GM18502 (cell line): ENCODE results near the gene DOK6.
"Not testable (repeated sequence)": the region's sequence is repeated elsewhere in the genome, so short reads cannot be mapped to it uniquely, and the experiment has no call there.

Experiments
- ATAC-seq: cut with Tn5 transposase; IDR thresholded peaks from one replicate; pipeline ENCODE4 v1.9.1; 2021; ENCODE audit warnings: mild to moderate bottlenecking; ENCODE audit not compliant: unreplicated experiment, poor library complexity

Gene DOK6

DNA sequence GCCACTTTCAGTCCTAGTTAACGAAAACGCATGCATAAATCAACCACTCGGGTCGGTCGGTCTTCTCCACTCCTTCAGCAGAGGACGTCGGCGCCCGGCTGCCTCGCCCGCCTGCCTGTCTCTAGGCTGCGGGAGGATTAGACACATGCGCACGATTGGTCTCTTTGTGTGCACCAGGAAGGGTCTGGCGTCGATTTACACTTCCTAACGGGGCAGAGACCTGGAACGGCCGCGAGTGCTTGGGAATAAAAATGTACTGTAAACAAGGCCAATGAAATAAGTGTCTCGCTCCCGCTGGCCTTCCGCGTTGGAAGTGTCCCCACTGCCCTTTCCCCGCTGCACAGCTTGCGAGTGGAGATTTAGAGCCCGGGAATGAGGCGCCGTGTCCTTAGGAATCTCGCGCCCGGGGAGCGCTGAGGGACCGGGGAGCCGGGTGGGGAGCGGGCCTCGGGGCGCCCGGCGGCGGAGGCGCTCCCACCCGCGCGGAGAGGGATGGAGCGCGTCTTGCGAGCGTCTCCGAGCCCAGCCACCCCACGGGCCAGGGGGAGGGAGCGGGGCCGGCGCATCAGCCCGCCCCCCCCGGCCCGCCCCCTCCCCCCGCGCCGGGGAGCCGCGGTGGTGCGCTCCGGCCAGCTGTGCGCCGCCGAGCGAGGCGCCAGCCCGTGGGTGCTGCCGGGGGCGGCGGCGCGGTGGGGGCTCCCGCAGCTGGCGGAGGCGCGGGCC, at the start of gene DOK6:
Gene DOK6, plus strand, starts transcription at position 636 of the 723 bp plus-strand sequence.
- no peak for ATAC-seq

DNA sequence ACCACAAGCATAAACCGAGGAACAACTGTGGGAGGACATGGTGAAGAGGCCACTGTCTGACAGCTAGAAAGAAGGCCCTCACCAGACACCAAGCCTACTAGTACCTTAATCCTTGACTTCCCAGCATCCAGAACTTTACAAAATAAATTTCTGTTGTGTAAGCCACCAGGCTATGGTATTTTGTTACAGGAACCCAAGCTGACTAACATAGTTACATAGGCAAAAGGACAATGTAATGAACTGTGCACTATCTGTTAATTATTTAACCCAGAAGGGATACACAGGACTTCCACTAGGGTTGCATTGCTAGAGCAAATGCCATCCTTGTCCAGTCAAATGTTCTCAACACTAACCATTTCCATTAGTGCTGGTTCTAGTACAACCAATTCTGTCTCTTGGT, 47.7 kb upstream of the DOK6 start:
- no peak for ATAC-seq

DNA sequence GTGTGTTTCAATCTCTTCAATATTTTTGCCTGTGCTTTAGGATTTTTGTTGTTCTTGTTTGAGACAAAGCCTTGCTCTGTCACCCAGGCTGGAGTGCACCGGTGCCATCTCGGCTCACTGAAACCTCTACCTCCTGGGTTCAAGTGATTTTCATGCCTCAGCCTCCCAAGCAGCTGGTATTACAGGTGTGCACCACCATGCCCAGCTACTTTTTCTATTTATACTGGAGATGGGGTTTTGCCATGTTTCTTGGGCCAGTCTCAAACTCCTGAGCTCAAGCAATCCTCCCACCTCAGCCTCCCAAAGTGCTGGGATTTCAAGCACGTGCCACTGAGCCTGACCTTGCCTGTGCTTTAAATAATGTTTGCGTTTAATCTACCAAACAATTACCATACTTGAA, 43.1 kb upstream of the DOK6 start:
- no peak for ATAC-seq

DNA sequence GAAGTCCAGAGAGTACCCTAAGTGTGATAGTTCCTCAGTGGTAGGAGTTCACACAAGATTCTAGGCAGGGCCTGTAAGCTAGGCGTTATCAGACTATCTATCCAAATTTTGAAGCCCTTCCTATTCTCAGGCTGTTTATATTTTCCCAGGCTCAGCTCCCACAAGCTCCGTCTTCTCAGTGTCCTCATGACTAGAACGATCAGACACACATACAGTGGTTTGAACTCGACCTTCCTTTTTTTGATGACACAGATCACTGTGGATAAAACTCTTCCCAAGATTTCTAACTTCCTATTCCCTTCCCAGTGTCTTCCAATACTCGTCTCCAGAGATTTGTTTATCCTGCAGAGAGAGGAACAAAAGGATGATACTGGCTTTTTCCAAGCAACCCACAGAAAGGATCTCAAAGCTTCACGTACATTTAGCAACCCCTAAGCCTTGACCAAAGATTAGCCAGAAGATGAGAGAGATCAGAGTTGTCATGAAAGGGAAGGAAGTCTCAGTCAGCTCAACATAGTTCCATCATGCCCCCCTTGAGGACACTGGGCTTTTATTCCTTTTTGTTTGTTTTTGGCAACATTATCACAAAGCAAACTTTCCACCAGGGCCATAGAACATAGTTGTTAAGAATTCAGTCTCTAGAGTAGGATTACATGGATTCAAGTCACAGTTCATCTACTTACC, 42.3 kb upstream of the DOK6 start:
- ATAC-seq = no peak

DNA sequence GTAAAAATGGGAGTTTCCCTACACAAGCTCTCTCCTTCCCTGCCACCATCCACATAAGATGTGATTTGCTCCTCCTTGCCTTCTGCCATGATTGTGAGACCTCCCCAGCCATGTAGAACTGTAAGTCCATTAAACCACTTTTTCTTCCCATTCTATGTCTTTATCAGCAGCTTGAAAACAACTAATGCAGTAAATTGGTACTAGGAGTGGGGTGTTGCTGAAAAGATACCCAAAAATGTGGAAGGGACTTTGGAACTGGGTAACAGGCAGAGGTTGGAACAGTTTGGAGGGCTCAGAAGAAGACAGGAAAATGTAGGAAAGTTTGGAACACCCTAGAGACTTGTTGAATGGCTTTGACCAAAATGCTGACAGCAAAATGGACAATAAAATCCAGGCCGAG, 40.9 kb upstream of the DOK6 start:
- ATAC-seq = not testable (repeated sequence)

DNA sequence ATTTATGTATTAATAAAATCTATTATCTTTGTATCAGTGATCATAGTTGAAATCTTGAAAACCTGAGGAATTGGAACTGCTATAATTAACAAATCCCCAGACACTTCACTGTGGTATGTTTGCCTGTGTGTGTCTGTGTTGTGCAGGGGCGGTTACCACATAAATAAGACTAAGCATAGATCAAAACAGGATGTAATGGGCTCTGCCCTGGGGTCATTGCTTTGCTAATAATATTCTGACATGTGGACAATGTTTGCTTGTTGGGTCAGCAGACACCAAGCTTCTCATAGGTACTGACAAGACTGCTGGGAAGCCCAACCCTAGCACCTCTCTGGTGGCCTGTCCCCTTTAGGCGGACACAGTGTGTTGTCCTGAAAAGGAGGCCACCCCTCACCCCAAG, 35.8 kb upstream of the DOK6 start:
- ATAC-seq = no peak

DNA sequence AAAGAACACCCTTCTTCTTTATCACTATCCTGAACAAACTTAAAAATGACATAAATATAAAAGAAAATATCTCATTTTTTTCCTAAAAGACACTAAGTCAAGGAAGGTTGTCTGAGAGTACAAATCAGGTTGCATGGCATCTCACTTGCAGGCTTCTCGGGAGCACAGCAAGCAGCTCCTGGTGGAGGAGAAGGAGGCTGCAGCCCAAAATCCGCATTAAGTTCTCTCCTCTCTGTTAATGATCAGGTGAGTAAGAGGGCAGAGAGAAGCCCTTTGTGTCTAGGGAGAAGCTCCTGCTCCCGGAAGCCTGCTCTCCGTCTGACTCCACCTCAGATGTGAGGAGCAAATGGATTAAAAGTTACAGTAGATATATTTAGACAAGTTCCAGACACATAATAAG, 35.0 kb upstream of the DOK6 start:
- ATAC-seq = no peak

DNA sequence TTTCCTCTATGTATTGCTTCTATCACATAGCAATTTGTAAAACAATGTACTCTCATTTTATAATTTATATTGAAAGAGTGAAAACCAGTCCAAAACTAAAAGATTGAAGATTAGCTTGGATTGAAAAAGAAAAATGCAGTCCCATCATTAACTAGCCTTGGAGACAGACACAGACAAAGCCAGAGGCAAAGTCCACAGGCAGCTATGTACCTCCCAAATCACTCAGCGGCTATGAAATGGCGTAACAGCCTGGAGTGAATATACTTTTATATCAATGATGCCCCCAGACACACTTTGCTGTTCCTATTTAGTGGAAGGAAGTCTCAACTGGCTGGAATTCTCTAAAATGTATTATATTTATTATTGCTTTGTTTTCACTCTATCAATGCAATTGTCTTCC, 33.6 kb upstream of the DOK6 start:
- no peak for ATAC-seq

DNA sequence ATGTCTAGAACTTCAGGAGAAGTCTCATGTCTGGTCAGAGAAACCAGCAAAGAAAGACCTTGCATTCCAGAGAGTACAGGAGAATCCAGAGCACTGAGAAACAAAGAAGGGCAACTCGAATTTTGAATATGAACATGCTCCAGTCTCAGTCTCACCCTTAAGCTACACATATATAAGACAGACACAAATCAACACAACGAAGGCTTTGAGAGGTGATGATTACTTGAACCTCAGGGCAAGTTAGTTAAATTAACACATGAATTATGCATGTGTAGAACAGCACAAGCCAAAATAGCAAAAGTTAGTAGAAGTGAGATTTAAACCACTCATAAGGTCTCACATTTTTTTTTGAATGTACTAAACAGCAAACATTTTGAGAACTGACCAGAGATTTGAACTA, 29.0 kb upstream of the DOK6 start:
- ATAC-seq = no peak

DNA sequence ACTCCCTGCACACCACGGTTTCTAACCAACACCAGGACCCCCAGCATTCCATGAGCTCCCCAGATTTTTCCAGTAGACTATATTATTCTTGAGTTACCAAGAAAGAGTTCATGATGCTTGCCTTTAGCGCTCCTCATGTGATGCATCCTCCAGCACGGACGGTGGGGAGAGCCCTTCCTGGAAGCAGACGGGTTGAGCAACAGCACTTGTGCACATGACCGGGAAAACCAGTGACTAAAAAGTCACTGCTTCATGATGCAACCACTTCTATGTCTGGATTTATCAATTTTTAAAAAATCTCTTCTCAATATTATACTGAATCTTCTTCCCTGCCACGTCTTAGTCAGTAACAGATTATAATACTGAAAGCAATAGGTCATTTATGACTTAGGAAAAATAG, 20.4 kb upstream of the DOK6 start:
- no peak for ATAC-seq

DNA sequence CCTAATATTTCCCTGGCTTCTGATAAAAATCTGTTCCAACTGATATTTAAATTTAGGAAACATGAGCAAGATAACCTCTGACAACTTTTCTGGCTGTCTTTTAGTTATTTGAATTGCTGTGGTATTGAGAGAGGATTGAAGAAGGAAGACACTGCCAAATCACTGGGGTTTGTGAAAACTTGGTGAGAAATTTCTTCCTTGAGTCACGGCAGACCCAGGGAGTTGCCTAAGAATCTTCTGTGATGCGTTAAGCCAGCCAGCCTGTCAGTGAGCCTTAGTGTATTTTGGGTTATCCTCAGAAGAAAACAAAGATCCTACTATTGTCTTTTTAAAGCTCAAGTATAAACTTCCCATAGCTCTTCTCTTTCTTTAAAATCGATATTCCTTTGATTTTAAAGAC, 17.5 kb upstream of the DOK6 start:
- no peak for ATAC-seq

DNA sequence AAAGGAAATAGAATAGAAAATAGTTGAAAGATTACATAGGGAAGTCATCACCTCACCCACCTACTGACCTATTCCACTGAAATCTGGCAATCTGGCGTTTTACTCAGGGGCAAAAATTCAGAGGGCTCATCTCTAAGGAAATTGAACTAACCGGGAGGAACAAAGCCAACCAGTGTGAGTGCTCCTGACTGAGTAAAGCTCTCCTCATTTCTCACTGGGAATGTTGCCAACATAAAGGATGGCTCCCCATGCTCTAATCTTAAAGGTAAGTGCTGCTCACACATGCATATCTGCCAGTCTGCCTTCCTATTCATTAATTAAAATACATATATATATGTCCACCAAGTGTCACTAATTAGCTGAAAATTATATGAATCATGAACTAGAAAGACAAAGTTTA, 13.5 kb upstream of the DOK6 start:
- ATAC-seq = no peak

DNA sequence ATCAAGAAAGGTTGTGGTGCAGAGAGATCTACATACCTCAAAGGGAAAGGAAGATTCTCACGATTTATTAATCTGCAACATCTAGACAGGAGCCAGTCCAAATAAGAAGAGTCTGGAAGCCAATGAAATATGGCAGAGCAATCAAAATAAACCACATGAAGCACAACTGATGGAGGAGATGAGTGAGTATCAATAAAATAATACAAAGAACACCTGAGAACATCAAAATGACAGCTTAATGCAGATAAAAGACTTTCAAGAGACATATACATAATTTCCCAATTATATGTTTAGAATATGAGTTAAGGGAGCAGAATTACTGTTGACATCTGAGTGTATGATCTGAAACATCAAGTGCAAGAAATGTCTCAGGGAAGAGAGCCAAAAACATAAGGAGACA, 12.5 kb upstream of the DOK6 start:
- no peak for ATAC-seq

DNA sequence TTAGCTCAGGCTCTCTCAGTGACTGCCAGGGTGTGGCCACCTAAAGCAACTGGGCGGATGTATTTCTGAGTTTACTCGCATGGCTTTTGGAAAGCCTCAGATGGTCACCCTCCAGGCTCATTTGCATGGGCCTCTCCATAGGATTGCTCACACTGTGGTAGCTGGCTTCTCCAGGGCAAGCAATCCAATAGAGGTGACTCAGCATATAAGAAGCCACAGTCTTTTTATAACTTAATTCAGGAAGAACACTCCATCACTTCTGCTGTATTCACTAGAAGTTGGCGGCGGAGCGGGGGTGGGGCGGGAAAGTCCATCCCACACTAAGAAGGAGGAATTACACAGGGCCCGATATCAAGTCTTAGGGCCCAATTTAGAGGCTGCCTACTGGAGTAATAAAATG, 3.6 kb upstream of the DOK6 start:
- ATAC-seq = no peak

DNA sequence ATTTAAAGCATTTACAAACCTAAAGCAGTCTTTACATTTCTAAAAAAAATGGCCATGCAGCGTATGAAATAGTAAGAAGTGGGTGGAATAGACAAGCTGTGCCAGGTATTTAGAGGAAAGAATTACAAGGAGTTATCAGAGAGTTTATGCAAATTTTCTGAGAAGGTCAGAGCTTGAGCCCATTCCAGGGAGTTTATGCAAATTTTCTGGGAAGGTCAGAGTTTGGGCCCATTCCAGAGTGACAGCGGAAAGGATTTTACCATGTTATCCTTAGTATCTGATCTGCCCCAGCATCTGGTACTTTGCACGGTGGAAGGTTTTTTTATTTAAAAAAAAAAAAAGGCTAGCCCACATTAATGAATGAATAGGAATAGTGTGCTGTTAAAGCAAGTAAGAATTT, 1.4 kb upstream of the DOK6 start:
- no peak for ATAC-seq

DNA sequence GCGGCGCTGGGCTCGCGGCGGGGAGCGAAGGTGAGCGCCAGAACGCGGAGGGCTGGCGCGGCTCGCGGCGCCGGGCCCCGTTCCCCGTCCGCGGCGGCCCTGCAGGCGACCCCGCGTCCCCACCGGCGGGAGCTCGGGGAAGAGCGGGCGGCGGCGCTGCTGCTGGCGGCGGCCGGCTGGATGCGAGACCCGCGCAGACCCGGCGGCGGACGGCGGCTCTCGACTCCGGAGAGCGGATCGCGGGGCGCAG, 213 bp downstream of the DOK6 start:
- no peak for ATAC-seq

DNA sequence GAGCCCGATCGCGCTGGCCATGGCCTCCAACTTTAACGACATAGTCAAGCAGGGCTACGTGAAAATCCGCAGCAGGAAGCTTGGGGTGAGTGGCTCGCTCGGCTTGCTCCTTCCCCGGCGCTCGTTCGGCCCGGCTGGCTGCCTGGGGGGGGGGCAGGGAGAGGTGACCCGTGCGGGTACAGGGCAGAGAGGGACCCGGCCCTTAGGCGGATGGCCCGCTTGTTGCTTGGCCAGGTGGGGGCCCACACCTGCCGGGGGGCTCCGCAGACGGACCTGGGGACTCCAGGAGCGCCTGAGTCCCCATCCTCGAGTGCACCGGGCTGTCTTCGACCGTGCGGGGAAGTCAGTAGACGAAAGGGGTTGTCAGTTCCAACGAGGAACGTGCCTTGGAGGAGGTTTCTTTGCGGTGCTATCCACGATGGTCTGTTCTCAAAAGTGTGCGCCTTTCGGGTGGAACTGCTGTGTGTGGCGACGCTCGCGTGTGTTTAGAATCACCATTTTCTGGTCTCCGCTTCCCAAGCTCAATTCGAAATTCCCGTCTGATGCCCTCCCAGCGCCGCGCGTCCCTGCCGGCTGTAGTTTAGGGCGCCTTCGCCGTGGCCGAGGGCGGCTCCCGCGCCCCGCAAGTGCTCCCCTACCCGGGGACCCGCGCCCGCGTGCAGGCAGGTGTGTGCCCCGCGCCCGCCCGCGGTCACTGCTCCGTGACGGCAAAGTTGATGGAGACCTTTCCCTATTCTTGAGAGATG, 711 bp downstream of the DOK6 start:
- no peak for ATAC-seq

DNA sequence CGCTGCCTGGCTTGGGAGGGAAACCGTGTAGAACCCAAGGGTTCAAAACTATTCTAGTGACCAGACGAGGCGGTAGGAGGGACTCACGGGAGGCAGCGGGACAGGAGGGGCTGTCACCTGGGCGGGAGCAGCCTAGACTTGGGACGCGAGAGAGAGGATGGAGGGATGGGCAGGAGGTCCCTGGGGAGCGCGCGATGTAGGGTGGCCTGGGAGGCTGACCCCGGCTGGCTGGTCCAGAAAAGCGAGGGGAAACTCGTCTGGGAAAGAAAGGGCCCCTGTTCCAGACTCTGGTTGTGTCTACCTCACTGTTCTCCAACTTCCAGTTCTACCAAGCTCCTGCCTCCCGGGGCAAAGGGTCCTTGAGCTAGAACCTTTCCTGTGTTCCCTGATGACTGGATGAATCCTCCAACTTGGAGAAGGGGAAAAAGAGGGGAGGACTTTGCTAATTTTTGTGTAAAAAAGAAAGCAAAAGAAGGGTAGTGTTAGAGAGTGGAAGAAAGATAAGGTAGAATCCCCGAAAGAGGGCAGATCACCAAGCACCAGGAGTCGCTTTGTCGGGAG, 1.4 kb downstream of the DOK6 start:
- ATAC-seq = no peak

DNA sequence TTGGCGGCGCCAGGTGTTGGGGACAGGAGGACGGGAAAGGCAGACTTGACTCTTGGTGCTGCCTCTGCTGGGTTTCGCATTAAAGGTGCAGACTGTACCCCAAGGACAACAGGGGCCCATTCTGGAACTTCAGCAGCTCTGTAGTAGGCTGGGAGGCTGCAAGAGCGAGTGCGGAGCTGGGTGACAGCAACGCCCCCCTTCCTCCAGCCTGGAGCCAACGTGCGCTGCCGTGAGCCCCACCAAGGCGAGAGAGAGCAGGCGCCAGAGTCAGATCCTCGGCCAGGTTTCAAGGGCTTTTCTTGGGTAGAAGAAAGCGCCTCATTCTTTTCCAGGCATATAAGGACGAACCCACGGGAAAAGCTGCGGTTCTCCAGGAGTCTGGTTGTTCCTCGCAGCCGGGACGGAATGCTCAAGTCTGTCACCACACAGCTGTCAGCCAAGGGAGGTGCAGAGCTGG, 1.9 kb downstream of the DOK6 start:
- ATAC-seq = no peak

DNA sequence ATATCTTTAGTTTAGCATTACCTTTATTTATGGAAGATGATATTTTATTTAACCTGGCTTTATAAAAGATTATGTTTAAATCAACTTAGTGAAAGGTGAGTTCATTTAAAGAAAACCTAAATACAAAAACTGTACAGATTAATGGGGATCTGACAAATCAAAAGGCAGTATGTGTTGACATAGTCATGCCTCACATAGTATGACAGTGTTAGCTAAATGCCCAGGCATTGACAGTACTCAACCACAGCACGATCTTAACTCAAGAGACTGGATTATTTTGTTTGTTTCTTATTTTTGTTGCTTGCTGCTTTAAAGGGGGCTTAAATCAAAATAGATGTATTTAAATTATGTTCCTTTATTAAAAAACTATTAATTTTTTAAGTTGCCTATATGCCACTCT, 7.8 kb downstream of the DOK6 start:
- ATAC-seq = no peak

DNA sequence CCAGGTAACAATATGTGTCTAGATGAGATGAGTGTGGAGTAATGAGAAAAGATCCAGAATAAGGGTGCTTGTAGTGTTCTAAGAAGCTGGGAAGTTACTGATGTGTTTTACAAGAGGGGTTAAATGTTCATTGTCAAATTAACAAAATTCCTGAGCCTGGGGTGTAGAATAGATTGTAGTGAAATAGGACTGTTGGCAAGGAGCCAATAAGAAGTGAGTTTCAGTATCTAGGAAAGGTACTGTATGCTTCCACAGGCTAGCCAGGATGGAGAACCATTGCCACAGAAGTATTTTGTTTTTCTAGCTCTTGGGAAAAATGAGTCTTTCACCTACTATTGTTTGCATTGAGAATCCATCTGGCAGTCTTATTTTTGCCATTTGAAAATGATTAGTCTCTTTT, 10.5 kb downstream of the DOK6 start:
- no peak for ATAC-seq
